Measurements from ENCODE around the gene EHHADH. TPM values are rescaled to one million over a fixed set of nuclear protein-coding genes. Genes with fewer than 3 reads are reported as not detected.

EHHADH gene
- total RNA-seq, 1 experiment from 2014 or later, result 10.7 TPM

GRCh38 chr3:185197068-185197467 is 56.8 kb downstream of the EHHADH start:
- Histone ChIP-seq H3K9me2 (ENCODE audit: insufficient read depth) (no peaks in the 10 kb centered on the region), H3K9me3 (ENCODE audit: control insufficient read depth in 1 of 2, insufficient read depth in 1 of 2, low read depth in 1 of 2, low read length in 2 of 2) (no peaks in the 10 kb centered on the region), H3K27me3 (ENCODE audit: insufficient read depth, low read length) (no peaks in the 10 kb centered on the region), H3K79me2 (ENCODE audit: insufficient read depth, low read length) (no peaks in the 10 kb centered on the region), H2AFZ (ENCODE audit: low read depth, low read length, poor library complexity, severe bottlenecking) (no peak overlapping the region), H3K4me3 (replicated peaks in 1 of 2; ENCODE audit: low read depth in 1 of 2, low read length in 2 of 2) (no peak overlapping the region), H3K27ac (ENCODE audit: low read depth, low read length) (no peak overlapping the region), H3K4me1 (ENCODE audit: control insufficient read depth in 1 of 2, insufficient read depth in 2 of 2, low read length in 2 of 2) (no peaks in the 10 kb centered on the region), H3K36me3 (ENCODE audit: control insufficient read depth in 1 of 2, insufficient read depth in 2 of 2, low read length in 2 of 2) (no peaks in the 10 kb centered on the region), H3K4me2 (ENCODE audit: low read length) (no peak overlapping the region), H4K20me1 (ENCODE audit: insufficient read depth) (no peaks in the 10 kb centered on the region), H3K9ac (ENCODE audit: low read length) (no peak overlapping the region)
- ChIA-PET POLR2A (no interaction called here), CTCF (no interaction called here), RAD21 (ENCODE audit: low non-redundant PET in 1 of 2, low total read pairs in 2 of 2, uncharacterized antibody in 2 of 2, unreplicated experiment in 2 of 2) (no interaction called here)
- DNase-seq (ENCODE audit: low read depth, low spot score), result no peak
- ATAC-seq, result no peak
- BruUV-seq (replicated peaks), result no TSS peak
- intact Hi-C loops (cut with micrococcal nuclease), result no loop called here
- TF ChIP-seq JUND (IDR thresholded peaks at IDR 0.05) (no peak), SP1 (IDR thresholded peaks at IDR 0.05; ENCODE audit: low read depth) (no peak), EZH2phosphoT487 (IDR thresholded peaks at IDR 0.05; ENCODE audit: borderline replicate concordance) (no peak), TCF7L2 (IDR thresholded peaks at IDR 0.05; ENCODE audit: borderline replicate concordance, extremely low read depth, insufficient read depth, insufficient read length) (no peak), ZBTB33 (IDR thresholded peaks at IDR 0.05; ENCODE audit: extremely low read depth, insufficient replicate concordance, low read length) (no peak)

GRCh38 chr3:185195652-185196051 is 58.2 kb downstream of the EHHADH start:
- ATAC-seq (no peak), DNase-seq (ENCODE audit: low read depth, low spot score) (no peak)
- H3K36me3 ChIP-seq (ENCODE audit: control insufficient read depth in 1 of 2, insufficient read depth in 2 of 2, low read length in 2 of 2), result no peaks in the 10 kb centered on the region
- no peak overlapping the region for H3K4me2 ChIP-seq (ENCODE audit: low read length)
- ChIA-PET CTCF (no interaction called here), RAD21 (ENCODE audit: low non-redundant PET in 1 of 2, low total read pairs in 2 of 2, uncharacterized antibody in 2 of 2, unreplicated experiment in 2 of 2) (no interaction called here), POLR2A (no interaction called here)
- intact Hi-C loops (cut with micrococcal nuclease), result no loop called here
- H3K9me2 ChIP-seq (ENCODE audit: insufficient read depth), result no peaks in the 10 kb centered on the region
- no peaks in the 10 kb centered on the region for H4K20me1 ChIP-seq (ENCODE audit: insufficient read depth)
- no peaks in the 10 kb centered on the region for H3K79me2 ChIP-seq (ENCODE audit: insufficient read depth, low read length)
- no peaks in the 10 kb centered on the region for H3K9me3 ChIP-seq (ENCODE audit: control insufficient read depth in 1 of 2, insufficient read depth in 1 of 2, low read depth in 1 of 2, low read length in 2 of 2)
- no peak overlapping the region for H3K9ac ChIP-seq (ENCODE audit: low read length)
- no peak overlapping the region for H3K4me3 ChIP-seq (replicated peaks in 1 of 2; ENCODE audit: low read depth in 1 of 2, low read length in 2 of 2)
- no peaks in the 10 kb centered on the region for H3K4me1 ChIP-seq (ENCODE audit: control insufficient read depth in 1 of 2, insufficient read depth in 2 of 2, low read length in 2 of 2)
- no peak overlapping the region for H3K27ac ChIP-seq (ENCODE audit: low read depth, low read length)
- H3K27me3 ChIP-seq (ENCODE audit: insufficient read depth, low read length), result no peaks in the 10 kb centered on the region
- no peak overlapping the region for H2AFZ ChIP-seq (ENCODE audit: low read depth, low read length, poor library complexity, severe bottlenecking)
- BruUV-seq (replicated peaks), result no TSS peak
- TF ChIP-seq FOSL1 (IDR thresholded peaks at IDR 0.05; ENCODE audit: low read depth) (no peak), RAD21 (IDR thresholded peaks at IDR 0.05; ENCODE audit: low read depth) (no peak), YY1 (IDR thresholded peaks at IDR 0.05; ENCODE audit: extremely low read depth, insufficient replicate concordance, low read depth, low read length) (no peak), EZH2phosphoT487 (IDR thresholded peaks at IDR 0.05; ENCODE audit: borderline replicate concordance) (no peak), POLR2A (IDR thresholded peaks at IDR 0.05; ENCODE audit: borderline replicate concordance, extremely low read depth, insufficient read depth, insufficient read length) (no peak), SRF (IDR thresholded peaks at IDR 0.05; ENCODE audit: low read depth) (no peak), CEBPB (IDR thresholded peaks at IDR 0.05; ENCODE audit: low read depth) (no peak), REST (IDR thresholded peaks at IDR 0.05; ENCODE audit: low read depth) (no peak), SIN3A (IDR thresholded peaks at IDR 0.05; ENCODE audit: low read depth) (no peak), ZBTB33 (IDR thresholded peaks at IDR 0.05; ENCODE audit: extremely low read depth, insufficient replicate concordance, low read length) (no peak), SP1 (IDR thresholded peaks at IDR 0.05; ENCODE audit: low read depth) (no peak)

All from HCT116 (cell line).